Fibroblast of skin of scalp (primary cell): ENCODE results near the gene CUX1.
"Not testable (repeated sequence)": the region's sequence is repeated elsewhere in the genome, so short reads cannot be mapped to it uniquely, and the experiment has no call there.

Source experiments
- DNase-seq: peaks from one replicate; pipeline ENCODE4 v3.0.0-alpha.2; 2013

Gene CUX1

GRCh38 chr7:102111061-102112041 is 293.9 kb downstream of the CUX1 start:
- DNase-seq = peak; percentile 24

GRCh38 chr7:102115181-102115580 is 297.8 kb downstream of the CUX1 start:
- no peak for DNase-seq

GRCh38 chr7:102115931-102116330 is 298.5 kb downstream of the CUX1 start:
- no peak for DNase-seq

- DNase-seq = peak; percentile 90
Measured at GRCh38 chr7:102117743-102118142, 300.3 kb downstream of the CUX1 start.

- no peak for DNase-seq
Measured at GRCh38 chr7:102119213-102119651, 301.8 kb downstream of the CUX1 start.

- no peak for DNase-seq
Measured at GRCh38 chr7:102119925-102120324, 302.5 kb downstream of the CUX1 start.

GRCh38 chr7:102120666-102121195 is 303.3 kb downstream of the CUX1 start:
- no peak for DNase-seq

- peak; percentile 44 for DNase-seq
Measured at GRCh38 chr7:102122026-102122425, 304.6 kb downstream of the CUX1 start.

- peak; percentile 73 for DNase-seq
Measured at GRCh38 chr7:102125127-102125596, 307.7 kb downstream of the CUX1 start.

- no peak for DNase-seq
Measured at GRCh38 chr7:102128303-102128702, 310.9 kb downstream of the CUX1 start.

GRCh38 chr7:102129636-102130370 is 312.4 kb downstream of the CUX1 start:
- peak; percentile 22 for DNase-seq

- no peak for DNase-seq
Measured at GRCh38 chr7:102132209-102132752, 314.9 kb downstream of the CUX1 start.

GRCh38 chr7:102138676-102139075 is 321.2 kb downstream of the CUX1 start:
- DNase-seq = peak; percentile 44

- no peak for DNase-seq
Measured at GRCh38 chr7:102140952-102141370, 323.5 kb downstream of the CUX1 start.

- not testable (repeated sequence) for DNase-seq
Measured at GRCh38 chr7:102142433-102142832, 325.0 kb downstream of the CUX1 start.

GRCh38 chr7:102146122-102146521 is 328.7 kb downstream of the CUX1 start:
- no peak for DNase-seq

GRCh38 chr7:102147008-102147407 is 329.6 kb downstream of the CUX1 start:
- no peak for DNase-seq

GRCh38 chr7:102148799-102149198 is 331.4 kb downstream of the CUX1 start:
- no peak for DNase-seq

GRCh38 chr7:102149416-102149815 is 332.0 kb downstream of the CUX1 start:
- no peak for DNase-seq

- DNase-seq = no peak
Measured at GRCh38 chr7:102150266-102150665, 332.8 kb downstream of the CUX1 start.

GRCh38 chr7:102152672-102153598 is 335.5 kb downstream of the CUX1 start:
- DNase-seq = peak; percentile 26

- no peak for DNase-seq
Measured at GRCh38 chr7:102153599-102153946, 336.1 kb downstream of the CUX1 start.
